HG02840 (cell line): ENCODE results near the gene OR5A1.

Experiments used
- ATAC-seq: cut with Tn5 transposase; IDR thresholded peaks from one replicate; pipeline ENCODE4 v1.9.1; 2021; ENCODE audit warnings: mild to moderate bottlenecking, moderate library complexity, moderate number of reproducible peaks; ENCODE audit not compliant: unreplicated experiment, low FRiP score

Gene OR5A1

GRCh38 chr11:59475176-59475575 is 38.9 kb downstream of the OR5A1 start:
- ATAC-seq: no peak

GRCh38 chr11:59479906-59480305 is 43.6 kb downstream of the OR5A1 start:
- ATAC-seq: no peak

- ATAC-seq: no peak
Measured at GRCh38 chr11:59480359-59480758, 44.1 kb downstream of the OR5A1 start.
